AML-193 (cell line): ENCODE results near the gene AFF4.
A peak's percentile ranks its signal among the peaks of the same experiment; 100 is the strongest.
"Not testable (repeated sequence)": the region's sequence is repeated elsewhere in the genome, so short reads cannot be mapped to it uniquely, and the experiment has no call there.

Source experiments
- DNase-seq, 2 experiments: peaks; one replicate each; lab custom pipeline; 2025; lab: John Stamatoyannopoulos, UW

AFF4 gene

DNA sequence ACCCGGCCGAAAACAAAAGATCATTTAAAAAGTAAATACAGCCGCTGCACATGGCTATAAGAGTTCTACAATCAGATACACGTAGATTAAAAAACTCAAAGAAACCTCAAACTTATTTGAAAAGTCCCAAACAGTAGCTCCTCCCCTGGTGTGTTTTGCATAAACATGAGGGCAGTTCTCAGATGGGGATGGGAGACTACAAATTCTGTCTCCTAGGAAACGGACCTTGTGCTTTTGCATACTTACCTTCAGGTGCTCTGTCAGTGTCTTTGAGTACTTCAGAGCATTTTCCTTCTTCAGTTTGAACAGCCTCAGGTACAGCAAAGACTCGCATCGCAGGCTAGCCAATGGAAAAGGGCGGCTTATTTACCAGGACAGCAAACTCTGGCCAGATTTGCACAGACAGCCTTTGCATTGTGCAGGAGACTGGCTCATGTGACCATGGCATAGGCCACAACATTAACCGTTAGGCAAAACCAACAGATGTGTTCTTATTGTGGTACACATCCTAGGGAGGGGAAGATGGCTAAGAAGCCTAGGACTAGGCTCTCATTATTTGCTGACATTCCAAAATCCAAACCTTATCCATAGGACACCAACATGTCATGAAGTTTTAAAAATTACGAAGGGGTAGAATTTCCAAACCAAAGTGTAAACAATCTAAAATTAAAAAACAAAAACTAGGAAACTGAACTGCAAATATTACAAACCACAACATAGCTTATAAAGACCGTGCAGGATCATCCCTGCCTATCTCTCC is 77.2 kb downstream of the AFF4 start:
- DNase-seq = no peak

DNA sequence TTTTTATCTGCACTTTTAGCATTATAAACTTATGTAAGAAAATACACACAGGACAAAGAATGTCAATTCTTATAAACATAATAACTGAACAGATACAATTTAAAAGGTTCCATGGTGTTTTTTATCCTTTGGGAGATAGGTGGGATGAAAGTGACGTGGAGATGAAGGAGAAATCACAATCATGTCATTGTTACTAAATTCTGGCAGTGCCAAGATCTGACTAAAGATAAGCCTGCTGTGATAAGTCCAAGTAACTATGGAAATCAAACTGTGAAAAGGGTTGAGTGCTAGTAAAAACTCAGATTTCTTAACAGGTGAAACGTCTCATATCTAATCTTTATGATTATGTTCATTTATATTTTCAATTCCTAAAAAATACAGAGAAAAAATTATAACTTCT is 78.9 kb downstream of the AFF4 start:
- DNase-seq = no peak

DNA sequence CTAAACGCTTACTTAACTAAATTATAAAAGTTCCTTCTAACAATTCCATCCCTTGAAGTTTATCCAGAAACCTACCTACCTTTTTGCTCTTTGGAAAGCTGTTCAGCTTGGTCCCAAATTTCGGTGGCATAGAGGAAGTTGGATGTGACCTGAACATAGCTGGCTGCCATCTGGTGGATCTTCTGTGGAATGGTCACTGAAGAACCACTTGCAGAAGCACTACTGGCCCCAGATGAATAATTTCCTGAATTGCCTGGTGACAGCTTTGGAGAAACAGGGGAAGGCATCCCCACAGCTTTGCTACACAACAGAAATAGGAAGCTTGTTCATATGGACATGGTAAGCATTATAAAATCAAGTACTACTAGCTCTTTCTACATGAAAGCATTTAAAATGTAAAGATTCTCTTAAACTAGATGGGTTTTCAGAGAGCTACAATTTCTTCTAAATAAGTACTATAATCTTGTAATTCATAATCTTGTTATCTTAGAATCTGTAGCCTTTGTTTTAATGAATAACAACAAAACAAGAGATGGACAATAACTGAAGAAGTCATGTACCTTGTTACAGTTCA is 80.1 kb downstream of the AFF4 start:
- peak; percentile 73 to 78 for DNase-seq

DNA sequence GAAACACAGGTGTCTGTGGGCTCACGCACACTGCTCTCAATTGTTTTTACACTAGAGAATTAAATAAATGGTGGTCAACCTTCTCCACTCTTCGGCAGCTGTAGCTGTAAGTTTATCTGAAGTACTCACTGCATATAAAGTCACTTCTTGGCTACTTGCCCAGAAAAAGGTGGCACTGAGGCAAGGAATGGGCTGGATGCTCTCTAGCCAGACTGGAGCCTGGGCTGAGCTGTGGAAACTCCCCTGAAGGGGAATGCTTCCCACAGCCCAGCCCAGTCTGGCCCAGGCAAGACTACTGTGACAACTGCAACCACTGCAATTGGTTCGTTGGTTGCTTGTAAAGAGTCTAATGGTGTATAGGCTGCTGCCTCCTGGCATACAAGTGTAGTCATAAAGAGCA is 85.5 kb downstream of the AFF4 start:
- DNase-seq = no peak

DNA sequence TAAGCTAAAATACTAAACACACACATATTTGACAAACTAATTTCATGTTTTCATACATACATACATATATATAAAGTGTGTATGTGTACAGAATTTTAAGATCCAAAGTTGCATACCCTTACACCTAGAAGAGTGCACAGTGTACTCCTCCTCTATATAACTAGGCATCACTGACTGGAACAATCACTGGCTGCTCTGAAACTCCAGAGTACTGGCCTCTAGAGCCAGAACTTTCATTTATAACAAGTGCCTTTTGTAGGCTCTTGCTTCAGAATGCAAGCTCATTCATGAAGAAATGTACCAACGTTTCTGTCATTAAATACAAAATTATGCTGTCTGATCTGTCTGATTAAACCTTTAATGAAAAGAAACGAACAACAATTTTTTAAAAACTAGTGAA is 86.0 kb downstream of the AFF4 start:
- no peak for DNase-seq

DNA sequence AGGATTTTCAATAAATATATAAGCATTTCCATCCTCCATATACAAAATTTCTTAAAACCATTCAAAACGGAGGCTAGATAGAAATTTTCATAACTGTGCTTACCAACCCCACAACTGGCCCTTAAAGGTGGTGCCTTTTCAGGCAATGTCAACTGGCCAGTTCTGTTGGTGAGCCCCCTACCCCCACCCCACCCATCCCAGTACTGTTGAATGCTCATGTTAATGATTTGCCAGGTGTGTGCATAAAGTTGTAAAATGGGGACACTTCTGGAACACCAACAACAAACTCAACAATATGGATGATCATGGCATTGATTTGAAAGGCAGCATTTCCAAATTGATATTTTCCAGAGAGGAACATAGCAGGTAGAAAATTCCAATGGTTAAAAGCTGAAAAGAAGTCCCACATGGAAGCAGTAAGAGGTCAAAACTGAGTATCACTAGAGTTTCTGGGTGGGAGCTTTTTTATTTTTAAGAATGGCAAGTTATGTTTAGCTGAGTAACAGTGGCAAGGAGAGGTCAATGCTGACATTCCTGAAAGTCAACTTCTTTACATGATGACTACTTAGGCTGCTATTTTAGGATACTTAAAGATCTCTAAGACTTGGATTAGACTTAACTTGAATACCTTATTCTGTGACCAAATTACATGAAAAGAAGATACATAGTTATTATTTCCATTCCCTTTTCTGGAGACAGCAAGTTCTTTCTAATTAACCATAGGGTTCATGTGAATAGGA is 87.2 kb downstream of the AFF4 start:
- no peak for DNase-seq

DNA sequence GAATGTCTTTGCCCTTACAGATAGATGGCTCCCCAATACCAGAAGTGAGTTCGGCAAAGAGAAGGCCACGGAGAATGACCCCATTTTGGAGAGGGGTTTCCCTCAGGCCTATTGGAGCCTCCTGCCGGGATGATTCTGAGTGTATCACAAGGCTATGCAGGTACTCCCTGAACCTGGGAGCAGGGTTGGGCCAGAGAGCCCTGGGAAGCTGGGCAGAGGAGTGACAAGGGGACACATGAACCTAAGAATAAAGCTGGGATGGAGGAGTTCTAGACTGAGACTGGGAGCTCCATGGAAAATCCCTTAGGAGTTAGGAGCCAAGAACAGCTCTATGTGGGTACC is 89.5 kb downstream of the AFF4 start:
- DNase-seq = no peak

DNA sequence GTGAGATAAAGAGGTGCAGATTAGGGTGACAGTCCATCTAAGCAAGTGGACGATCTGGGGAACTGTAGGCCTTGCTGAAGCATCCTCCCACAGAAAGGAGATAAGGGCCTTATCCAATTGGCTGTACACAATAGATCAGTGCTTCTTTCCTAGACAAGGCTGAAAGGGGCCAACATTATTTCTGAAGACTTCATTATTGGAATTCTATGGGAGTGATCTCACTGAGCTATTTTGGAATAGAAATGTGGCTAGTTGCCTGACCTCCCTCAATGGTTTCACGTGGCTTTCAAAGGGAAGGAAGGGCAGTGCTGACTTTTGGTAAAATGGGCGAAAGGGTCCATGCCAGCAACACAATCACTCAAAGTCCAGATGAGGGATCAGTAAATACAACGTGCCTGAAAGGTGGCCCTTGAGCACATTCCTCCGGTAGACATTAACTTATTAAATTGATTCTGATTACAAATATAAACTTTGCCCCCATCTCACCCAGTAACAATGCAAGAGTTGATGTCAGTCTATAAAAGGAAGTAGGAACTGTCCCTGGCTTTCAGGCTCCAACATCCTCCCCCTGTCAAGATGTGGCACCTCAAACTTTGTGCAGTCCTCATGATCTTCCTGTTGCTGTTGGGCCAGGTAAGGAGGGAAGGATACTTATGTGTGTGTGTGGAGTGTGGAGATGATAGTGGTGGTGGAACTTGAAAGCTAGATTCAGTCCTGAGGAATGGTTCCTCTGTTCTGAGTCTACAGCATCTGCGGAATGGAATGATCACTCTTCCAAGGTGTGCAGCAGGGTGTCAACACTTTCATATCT is 90.1 kb downstream of the AFF4 start, which contains the start of gene LEAP2:
TSS of gene LEAP2 (plus strand) at position 550 of the 811 bp plus-strand sequence. CDS start at position 577, 27 bp downstream.
- no peak for DNase-seq

DNA sequence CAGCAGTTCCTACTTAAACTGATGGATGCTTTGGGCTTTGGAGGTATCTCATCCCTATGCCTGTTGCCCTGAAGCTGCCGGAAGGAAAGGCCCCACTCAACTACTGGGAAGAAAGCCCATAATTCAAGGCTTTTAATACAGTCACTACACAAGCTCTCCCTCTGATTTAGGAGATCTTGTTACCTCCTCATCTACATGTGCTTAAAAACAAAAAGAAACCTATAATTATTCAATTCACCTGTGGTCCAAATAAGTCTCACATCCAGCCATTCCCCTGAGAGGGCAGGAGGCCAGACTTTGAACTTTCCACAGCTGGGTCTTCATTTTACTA is 90.7 kb downstream of the AFF4 start:
- no peak for DNase-seq

DNA sequence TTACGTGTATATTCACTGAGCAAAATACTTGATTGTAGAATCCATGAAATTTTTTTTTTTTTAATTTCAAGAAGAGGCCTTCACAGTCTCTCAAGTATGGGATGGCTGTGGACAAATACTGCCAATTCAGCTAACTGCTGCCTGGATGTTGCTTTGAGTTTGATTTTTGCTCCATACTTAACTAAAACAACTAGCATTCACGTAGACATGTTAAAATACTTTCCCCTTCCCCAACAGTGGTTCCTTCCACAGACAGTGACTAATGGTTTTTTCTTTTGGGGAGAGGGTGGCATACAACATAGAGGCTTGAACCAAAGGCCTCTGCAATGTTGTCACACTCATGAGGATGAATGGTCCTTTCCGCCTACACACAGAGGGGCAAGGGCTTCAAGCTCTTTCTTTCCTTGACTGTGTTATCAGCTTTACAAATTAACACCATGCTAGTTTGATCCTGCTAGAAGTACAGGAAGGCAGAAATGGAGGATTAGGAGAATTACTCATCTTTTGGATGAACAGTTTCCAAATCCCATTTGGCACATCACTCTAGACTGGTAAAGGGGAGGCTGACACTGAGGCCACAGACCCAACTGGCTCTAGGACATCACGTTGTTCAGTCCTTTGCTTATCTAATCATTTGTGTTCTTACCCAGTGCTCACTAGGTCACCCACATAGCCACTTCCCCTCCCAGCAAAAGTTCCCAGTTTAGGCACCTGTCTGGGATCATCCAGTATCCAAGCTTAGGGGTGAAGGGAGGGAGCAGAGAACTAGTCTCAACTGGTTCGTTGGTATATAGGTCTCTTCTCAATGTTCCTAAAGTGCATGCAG is 91.8 kb downstream of the AFF4 start:
- no peak for DNase-seq

DNA sequence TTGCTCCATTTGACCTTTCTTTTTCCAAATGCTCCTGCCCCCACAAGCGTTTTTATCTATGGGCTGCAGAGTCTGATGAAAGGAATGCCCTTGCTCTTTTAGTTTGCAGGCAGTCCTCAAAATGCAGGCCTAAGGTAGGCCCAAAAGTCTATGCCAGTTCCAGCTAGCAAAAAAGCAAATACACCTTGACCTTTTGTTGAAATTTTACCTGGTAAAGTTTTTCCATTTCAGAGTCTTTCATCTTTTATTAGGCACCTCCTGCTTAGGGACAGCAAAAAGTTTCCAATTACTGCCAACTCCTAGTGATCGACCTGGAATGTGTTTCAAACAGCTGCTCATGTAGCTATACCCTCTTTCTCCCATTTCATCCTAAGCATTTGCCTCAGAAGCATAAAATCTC is 92.6 kb downstream of the AFF4 start:
- no peak for DNase-seq

DNA sequence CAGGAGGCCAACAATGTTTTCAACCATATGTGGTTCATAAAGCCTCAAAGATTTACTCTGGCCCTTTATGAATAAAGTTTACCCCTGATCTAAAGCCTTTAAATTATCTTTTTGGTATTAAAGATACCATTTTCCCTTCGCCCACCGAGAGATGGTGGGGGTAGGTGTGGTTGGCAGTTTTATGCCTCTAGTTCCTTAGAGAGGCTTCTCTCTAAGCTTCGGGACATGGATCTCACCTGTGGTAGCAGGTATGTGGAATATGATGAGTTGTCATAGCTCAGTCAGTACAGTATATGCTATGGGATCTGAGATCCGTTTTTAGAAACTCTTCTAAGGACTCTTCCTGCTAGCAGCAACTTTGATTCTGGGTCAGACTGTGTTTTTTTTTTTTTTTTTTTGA is 94.7 kb downstream of the AFF4 start:
- no peak for DNase-seq

DNA sequence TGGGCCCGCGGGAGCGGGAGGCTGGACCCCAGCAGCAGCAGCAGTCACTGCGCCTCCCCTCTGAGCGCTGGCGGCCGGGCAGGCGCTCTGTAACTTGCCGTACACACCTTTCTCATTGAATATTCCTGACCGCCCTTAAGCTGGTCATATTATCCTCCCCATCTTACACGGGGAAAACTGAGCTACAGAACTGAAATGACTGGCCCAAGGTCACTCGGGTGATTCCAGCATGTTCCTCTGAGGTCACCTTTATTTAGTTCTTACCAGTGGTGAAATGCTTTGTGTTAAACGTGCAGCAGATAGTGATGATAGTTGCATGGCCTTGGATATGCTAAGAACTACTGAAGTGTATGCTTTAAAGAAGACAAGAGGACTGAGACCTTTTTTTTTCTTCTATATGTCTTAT is 96.4 kb downstream of the AFF4 start:
- no peak for DNase-seq

DNA sequence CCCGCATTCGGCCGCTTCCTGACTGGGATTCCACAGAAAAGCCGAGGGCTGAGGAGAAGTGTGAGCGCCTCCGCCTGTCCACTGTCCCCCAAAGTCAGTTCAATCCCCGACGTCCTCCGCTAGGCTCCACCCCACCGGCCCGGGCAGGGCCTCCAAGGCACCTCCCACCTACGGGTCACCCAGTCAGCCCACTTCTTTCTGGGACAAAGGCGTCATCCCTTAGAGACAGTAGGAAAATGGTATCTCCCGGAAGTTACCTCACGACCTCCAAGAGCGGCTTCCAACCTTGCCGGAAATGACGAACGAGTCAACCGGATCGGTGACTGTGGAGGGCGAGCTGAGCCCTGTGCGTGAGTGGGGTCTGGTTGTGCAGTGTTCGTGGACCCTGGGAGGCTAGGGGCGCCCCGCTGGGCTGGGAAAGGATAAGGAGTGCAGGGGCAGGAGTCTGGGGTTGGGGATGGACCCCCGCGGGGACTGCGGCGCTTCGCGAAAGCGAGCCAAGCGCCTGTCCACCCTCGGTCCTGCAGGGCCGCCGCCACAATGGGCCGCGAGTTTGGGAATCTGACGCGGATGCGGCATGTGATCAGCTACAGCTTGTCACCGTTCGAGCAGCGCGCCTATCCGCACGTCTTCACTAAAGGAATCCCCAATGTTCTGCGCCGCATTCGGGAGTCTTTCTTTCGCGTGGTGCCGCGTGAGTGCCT is 96.9 kb downstream of the AFF4 start, which contains the start of the genes GDF9 and UQCRQ:
TSS of gene GDF9 (minus strand) at position 128 of the 704 bp plus-strand sequence. CDS start 1,936 bp downstream, outside the sequence.
TSS of gene UQCRQ (plus strand) at position 301 of the 704 bp plus-strand sequence. CDS start at position 541, 240 bp downstream.
- DNase-seq = peak; percentile 97 to 98

DNA sequence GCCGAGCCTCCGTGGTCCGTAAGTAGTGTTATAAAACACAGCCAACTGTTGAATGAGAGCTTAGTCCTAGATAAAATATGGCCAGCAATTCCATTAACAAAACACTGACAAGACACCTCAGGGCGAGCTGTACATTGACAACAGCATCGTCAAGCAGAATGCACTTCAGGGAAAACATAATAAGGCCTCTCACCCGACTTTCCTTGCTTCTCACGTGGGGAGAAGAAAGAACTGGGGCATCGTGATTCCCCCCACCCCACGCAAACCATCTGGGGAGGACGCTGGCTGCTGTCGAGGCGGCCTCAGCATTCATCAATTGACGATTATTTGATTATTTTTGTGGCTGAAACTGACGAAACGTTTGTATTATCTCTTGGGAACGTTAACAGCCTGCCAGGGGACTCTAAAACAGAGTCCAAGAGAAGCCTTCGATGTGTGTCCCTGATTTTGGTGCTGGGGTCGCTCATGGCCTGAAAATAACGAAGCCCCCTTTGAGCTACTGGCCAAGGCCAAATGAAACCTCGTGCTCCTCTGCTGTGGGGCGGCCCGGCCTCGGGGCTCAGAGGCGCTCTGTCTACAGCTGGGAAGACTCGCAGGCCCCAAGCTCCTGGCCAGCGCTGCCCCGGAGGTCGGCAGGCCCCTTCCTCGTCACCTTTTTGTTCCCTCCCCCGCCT is 97.6 kb downstream of the AFF4 start:
- DNase-seq = no peak

DNA sequence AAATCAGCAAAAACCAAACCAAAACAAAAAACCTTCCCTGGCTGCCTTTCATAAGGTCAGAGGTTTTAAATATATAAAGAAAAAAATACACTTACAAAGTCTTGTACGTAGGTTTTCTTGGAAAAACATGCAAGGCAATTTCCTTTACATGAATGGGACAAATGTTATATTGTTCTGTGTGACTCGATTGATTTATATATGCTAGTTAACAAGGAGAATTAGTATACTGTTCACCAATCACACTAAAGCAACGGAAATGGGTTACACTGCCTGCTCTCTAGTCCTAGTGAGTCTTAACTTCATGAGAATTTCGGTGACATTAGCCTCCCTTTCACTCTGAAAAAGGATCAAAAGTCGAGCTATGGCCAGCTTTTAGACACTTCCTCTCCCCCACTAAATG is 102.7 kb downstream of the AFF4 start:
- no peak for DNase-seq

DNA sequence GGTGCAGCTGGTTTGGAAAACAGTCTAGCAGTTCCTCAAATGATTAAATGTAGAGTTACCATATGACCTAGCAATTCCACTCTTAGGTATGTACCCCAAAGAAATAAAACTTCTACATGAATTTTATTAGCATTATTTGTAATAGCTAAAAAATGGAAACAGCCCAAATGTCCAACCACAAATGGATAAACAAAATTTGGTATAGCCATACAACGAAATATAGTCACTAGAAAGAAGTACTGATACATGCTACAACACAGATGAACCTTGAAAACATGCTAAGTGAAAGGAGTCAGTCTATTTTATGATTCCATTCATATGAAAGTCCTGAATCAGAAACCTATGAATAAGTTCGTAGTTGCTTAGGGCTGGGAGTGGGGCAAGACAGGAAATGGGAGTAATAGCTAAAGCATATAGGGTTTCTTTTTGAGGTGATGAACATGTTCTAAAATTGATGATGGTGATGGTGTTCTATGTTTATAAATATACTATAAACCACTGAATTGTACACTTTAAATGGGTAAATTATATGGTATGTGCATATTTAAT is 103.5 kb downstream of the AFF4 start:
- DNase-seq = no peak

DNA sequence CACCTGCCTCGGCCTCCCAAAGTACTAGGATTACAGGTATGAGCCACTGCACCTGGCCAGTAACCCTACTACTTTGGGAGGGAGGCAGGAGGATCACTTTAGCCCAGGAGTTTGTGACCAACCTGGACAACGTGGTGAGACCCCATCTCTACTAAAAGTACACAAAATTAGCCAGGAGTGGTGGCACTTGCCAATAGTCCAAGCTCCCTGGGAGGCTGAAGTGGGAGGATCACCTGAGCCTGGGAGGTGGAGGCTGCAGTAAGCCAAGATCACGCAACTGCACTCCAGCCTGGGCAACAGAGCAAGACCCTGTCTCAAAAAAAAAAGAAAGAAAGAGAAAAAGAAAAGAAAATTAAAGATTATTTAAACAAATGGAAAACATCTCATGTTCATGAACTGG is 107.4 kb downstream of the AFF4 start:
- no peak for DNase-seq

DNA sequence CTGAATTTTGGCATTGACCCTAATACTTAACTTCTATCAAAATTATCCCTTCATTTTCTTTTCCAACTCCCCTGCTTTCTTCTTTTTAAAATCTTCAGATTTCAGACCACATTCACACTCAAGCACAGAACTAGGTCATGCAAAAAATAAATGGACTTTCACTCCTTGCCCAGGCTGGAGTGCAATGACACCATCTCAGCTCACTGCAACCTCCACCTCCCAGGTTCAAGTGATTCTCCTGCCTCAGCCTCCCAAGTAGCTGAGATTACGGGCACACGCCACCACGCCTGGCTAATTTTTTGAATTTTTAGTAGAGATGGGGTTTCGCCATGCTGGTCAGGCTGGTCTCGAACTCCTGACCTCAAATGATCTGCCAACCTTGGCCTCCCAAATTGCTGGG is 108.4 kb downstream of the AFF4 start:
- DNase-seq = not testable (repeated sequence)

DNA sequence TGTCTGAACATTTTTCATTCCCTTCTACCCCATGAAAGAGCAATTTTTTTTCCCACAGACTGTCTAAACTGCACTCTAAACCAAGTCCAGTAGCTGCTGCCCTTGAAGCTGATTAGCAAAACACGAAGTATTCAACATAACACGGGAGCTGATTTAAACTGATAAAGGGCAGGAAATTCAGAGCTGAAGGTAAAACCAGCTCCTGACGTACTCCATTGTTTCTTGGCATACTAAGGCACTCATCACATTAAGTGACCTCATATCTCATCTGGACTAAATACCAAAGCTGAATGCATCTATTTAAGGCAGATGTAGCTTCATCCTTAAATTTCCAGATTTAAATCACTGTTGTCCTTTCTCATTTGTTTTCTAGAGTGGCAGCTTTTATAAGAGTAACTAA is 109.1 kb downstream of the AFF4 start:
- DNase-seq = no peak
